GM19455 (cell line): ENCODE measurements around the gene CDX2.
"Not testable (repeated sequence)": the region's sequence is repeated elsewhere in the genome, so short reads cannot be mapped to it uniquely, and the experiment has no call there.

Experiments
- ATAC-seq: cut with Tn5 transposase; IDR thresholded peaks from one replicate; pipeline ENCODE4 v1.9.1; 2021; ENCODE audit not compliant: unreplicated experiment

The CDX2 gene

GRCh38 chr13:27965740-27966640 is 3.1 kb downstream of the CDX2 start:
- ATAC-seq: no peak

- ATAC-seq: no peak
Observed at GRCh38 chr13:27965343-27965739, 3.8 kb downstream of the CDX2 start.

- ATAC-seq: no peak
Observed at GRCh38 chr13:27964741-27965323, 4.3 kb downstream of the CDX2 start.

- not testable (repeated sequence) for ATAC-seq
Observed at GRCh38 chr13:27964206-27964605, 4.9 kb downstream of the CDX2 start.

- no peak for ATAC-seq
Observed at GRCh38 chr13:27963491-27963890, 5.6 kb downstream of the CDX2 start.

GRCh38 chr13:27962982-27963381 is 6.1 kb downstream of the CDX2 start:
- no peak for ATAC-seq

- no peak for ATAC-seq
Observed at GRCh38 chr13:27962128-27962841, 6.8 kb downstream of the CDX2 start.

- no peak for ATAC-seq
Observed at GRCh38 chr13:27961227-27962085, 7.7 kb downstream of the CDX2 start.

GRCh38 chr13:27960362-27961226 is 8.5 kb downstream of the CDX2 start:
- ATAC-seq: no peak

- no peak for ATAC-seq
Observed at GRCh38 chr13:27959976-27960361, 9.1 kb downstream of the CDX2 start.

- no peak for ATAC-seq
Observed at GRCh38 chr13:27956576-27957300, 12.4 kb downstream of the CDX2 start.

GRCh38 chr13:27955014-27955591 is 14.0 kb downstream of the CDX2 start:
- ATAC-seq: no peak

- ATAC-seq: peak; percentile 22
Observed at GRCh38 chr13:27954406-27954851, 14.7 kb downstream of the CDX2 start.

GRCh38 chr13:27953676-27954405 is 15.3 kb downstream of the CDX2 start:
- ATAC-seq: peak; percentile 76

- no peak for ATAC-seq
Observed at GRCh38 chr13:27952876-27953675, 16.0 kb downstream of the CDX2 start.

- ATAC-seq: no peak
Observed at GRCh38 chr13:27942972-27943371, 26.1 kb downstream of the CDX2 start.

- no peak for ATAC-seq
Observed at GRCh38 chr13:27933580-27934328, 35.4 kb downstream of the CDX2 start.
